ENCODE data around the gene AGR3. TPM values are rescaled to one million over a fixed set of nuclear protein-coding genes. Genes with fewer than 3 reads are reported as not detected.

AGR3 gene
- polyA plus RNA-seq, 1 donor from 2014 or later = not detected

DNA sequence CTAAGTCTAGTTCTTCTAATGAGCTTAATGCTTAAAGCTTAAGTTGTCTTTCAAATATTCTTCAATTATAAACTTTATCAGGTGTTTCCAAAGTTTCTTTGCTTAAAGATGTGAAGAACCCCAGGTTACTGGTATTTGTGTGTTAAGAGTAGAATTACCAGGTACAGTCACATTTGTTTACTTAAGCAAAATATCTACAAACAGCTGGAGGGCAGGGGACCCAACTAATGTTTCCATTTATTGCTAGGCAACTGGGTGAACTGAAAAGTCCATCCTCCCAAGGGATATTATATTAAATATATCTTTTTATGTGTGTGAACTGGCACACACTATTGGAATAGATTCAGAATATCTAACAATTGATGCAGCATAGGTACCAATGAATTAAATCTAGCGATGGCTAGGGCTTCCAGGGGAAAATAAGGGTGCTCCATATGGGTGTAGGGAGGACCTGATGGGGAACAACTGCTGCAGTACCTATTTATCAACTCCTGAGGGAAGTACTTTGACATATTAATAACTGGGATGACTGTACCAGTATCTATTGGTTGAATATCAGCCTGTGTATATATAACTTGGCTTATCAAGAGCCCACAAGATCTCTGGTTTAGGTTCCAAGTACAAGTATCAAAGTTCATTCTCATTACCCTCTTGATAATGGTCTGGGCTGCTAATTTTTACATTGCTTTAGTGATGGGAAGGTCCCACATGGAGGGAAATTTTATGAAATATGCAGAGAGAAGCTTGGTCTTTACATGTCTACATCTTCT is 10.3 kb upstream of the AGR3 start:
- no peak overlapping the region for H3K4me3 ChIP-seq (ENCODE audit: low read length)
- no peaks in the 10 kb centered on the region for H4K20me1 ChIP-seq (ENCODE audit: insufficient read depth)
- H3K9me2 ChIP-seq (ENCODE audit: insufficient read depth, low read length) = no peaks in the 10 kb centered on the region
- H3K36me3 ChIP-seq (ENCODE audit: insufficient read depth, low read length) = no peaks in the 10 kb centered on the region
- H2AFZ ChIP-seq (ENCODE audit: low read depth, low read length) = no peak overlapping the region
- no peak overlapping the region for H3K27ac ChIP-seq (ENCODE audit: low read length)
- H3F3A ChIP-seq (ENCODE audit: insufficient read depth, low read length, poor library complexity, severe bottlenecking) = no peaks in the 10 kb centered on the region
- H3K4me2 ChIP-seq (ENCODE audit: low read length) = no peak overlapping the region
- TF ChIP-seq TAF1 (IDR thresholded peaks at IDR 0.05; ENCODE audit: low read depth) = no peak
- TF ChIP-seq SMC3 (conservative IDR thresholded peaks at IDR 0.05; ENCODE audit: poor library complexity) = no peak
- no peak for TF ChIP-seq MXI1 (conservative IDR thresholded peaks at IDR 0.05; ENCODE audit: poor library complexity, severe bottlenecking)
- TF ChIP-seq EZH2 (IDR thresholded peaks at IDR 0.05; ENCODE audit: borderline replicate concordance, insufficient read depth, low read length, poor library complexity, severe bottlenecking) = no peak
- no peaks in the 10 kb centered on the region for H3K27me3 ChIP-seq (ENCODE audit: insufficient read depth, low read depth, low read length)
- no peak overlapping the region for H3K9ac ChIP-seq (ENCODE audit: low read length)
- no peaks in the 10 kb centered on the region for H3K9me3 ChIP-seq (ENCODE audit: low read length)
- no peaks in the 10 kb centered on the region for H3K79me2 ChIP-seq (replicated peaks; ENCODE audit: insufficient read depth, low read length)

DNA sequence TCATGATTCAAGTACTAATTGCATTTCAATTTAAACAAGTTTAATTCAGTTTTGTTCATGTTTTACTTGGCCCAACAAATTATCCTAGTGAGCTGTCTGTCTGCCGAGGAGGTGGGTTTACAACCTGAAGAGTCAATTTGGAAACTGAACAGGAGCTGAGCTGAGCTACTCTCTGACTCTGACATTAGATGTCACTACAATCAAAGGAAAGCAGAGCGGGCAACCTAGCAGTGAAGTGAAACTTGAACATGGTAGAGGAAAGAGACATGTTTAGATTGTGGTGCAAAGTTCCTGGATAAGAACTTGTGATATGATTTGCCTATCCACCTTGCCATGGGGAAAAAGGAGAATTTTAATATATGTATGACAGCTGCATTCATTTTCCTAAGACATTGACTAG is 9.6 kb upstream of the AGR3 start:
- no peak overlapping the region for H3K27ac ChIP-seq (ENCODE audit: low read length)
- H3K4me2 ChIP-seq (ENCODE audit: low read length) = no peak overlapping the region
- H3F3A ChIP-seq (ENCODE audit: insufficient read depth, low read length, poor library complexity, severe bottlenecking) = no peaks in the 10 kb centered on the region
- no peak overlapping the region for H3K4me3 ChIP-seq (ENCODE audit: low read length)
- no peaks in the 10 kb centered on the region for H3K27me3 ChIP-seq (ENCODE audit: insufficient read depth, low read depth, low read length)
- H3K9me2 ChIP-seq (ENCODE audit: insufficient read depth, low read length) = no peaks in the 10 kb centered on the region
- no peaks in the 10 kb centered on the region for H4K20me1 ChIP-seq (ENCODE audit: insufficient read depth)
- no peak overlapping the region for H3K9ac ChIP-seq (ENCODE audit: low read length)
- no peaks in the 10 kb centered on the region for H3K79me2 ChIP-seq (replicated peaks; ENCODE audit: insufficient read depth, low read length)
- H2AFZ ChIP-seq (ENCODE audit: low read depth, low read length) = no peak overlapping the region
- H3K9me3 ChIP-seq (ENCODE audit: low read length) = no peaks in the 10 kb centered on the region
- no peaks in the 10 kb centered on the region for H3K36me3 ChIP-seq (ENCODE audit: insufficient read depth, low read length)
- TF ChIP-seq RAD21 (conservative IDR thresholded peaks at IDR 0.05) (peak; percentile 78), TAF1 (IDR thresholded peaks at IDR 0.05; ENCODE audit: low read depth) (no peak), EZH2 (IDR thresholded peaks at IDR 0.05; ENCODE audit: borderline replicate concordance, insufficient read depth, low read length, poor library complexity, severe bottlenecking) (no peak), MXI1 (conservative IDR thresholded peaks at IDR 0.05; ENCODE audit: poor library complexity, severe bottlenecking) (no peak), POLR2AphosphoS5 (IDR thresholded peaks at IDR 0.05) (no peak), EP300 (conservative IDR thresholded peaks at IDR 0.05; ENCODE audit: poor library complexity, severe bottlenecking) (no peak), SMC3 (conservative IDR thresholded peaks at IDR 0.05; ENCODE audit: poor library complexity) (peak; percentile 72)
- TF ChIP-seq, protein P1, sequence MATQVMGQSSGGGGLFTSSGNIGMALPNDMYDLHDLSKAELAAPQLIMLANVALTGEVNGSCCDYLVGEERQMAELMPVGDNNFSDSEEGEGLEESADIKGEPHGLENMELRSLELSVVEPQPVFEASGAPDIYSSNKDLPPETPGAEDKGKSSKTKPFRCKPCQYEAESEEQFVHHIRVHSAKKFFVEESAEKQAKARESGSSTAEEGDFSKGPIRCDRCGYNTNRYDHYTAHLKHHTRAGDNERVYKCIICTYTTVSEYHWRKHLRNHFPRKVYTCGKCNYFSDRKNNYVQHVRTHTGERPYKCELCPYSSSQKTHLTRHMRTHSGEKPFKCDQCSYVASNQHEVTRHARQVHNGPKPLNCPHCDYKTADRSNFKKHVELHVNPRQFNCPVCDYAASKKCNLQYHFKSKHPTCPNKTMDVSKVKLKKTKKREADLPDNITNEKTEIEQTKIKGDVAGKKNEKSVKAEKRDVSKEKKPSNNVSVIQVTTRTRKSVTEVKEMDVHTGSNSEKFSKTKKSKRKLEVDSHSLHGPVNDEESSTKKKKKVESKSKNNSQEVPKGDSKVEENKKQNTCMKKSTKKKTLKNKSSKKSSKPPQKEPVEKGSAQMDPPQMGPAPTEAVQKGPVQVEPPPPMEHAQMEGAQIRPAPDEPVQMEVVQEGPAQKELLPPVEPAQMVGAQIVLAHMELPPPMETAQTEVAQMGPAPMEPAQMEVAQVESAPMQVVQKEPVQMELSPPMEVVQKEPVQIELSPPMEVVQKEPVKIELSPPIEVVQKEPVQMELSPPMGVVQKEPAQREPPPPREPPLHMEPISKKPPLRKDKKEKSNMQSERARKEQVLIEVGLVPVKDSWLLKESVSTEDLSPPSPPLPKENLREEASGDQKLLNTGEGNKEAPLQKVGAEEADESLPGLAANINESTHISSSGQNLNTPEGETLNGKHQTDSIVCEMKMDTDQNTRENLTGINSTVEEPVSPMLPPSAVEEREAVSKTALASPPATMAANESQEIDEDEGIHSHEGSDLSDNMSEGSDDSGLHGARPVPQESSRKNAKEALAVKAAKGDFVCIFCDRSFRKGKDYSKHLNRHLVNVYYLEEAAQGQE (IDR thresholded peaks at IDR 0.05; ENCODE audit: borderline replicate concordance) = no peak
- TF ChIP-seq, protein P2, sequence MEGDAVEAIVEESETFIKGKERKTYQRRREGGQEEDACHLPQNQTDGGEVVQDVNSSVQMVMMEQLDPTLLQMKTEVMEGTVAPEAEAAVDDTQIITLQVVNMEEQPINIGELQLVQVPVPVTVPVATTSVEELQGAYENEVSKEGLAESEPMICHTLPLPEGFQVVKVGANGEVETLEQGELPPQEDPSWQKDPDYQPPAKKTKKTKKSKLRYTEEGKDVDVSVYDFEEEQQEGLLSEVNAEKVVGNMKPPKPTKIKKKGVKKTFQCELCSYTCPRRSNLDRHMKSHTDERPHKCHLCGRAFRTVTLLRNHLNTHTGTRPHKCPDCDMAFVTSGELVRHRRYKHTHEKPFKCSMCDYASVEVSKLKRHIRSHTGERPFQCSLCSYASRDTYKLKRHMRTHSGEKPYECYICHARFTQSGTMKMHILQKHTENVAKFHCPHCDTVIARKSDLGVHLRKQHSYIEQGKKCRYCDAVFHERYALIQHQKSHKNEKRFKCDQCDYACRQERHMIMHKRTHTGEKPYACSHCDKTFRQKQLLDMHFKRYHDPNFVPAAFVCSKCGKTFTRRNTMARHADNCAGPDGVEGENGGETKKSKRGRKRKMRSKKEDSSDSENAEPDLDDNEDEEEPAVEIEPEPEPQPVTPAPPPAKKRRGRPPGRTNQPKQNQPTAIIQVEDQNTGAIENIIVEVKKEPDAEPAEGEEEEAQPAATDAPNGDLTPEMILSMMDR (IDR thresholded peaks at IDR 0.05; ENCODE audit: poor library complexity, severe bottlenecking) = peak; percentile 65

Measured in neural cell (in vitro differentiated cells).